ENCODE results near the gene KCTD19.

Gene KCTD19

GRCh38 chr16:67263201-67263600 lies 63.3 kb downstream of the KCTD19 start:
- no peak for DNase-seq
- no peak overlapping the region for H3K27ac ChIP-seq (ENCODE audit: insufficient read depth, low read length, poor library complexity, severe bottlenecking)
- H3K27me3 ChIP-seq (replicated peaks; ENCODE audit: control insufficient read depth, insufficient read depth, low read length, poor library complexity, severe bottlenecking), result no peaks in the 10 kb centered on the region
- H3K9me3 ChIP-seq (ENCODE audit: control insufficient read depth, low read length), result no peaks in the 10 kb centered on the region
- H3K4me3 ChIP-seq (ENCODE audit: insufficient read depth, low read depth, low read length, poor library complexity, severe bottlenecking), result no peak overlapping the region
- H3K36me3 ChIP-seq (ENCODE audit: control insufficient read depth, insufficient read depth, low read length), result no peaks in the 10 kb centered on the region
- no peaks in the 10 kb centered on the region for H3K4me1 ChIP-seq (ENCODE audit: control insufficient read depth, insufficient read depth, low read length, poor library complexity, severe bottlenecking)

- Histone ChIP-seq H3K4me1 (ENCODE audit: control insufficient read depth, insufficient read depth, low read length, poor library complexity, severe bottlenecking) (no peaks in the 10 kb centered on the region), H3K4me3 (ENCODE audit: insufficient read depth, low read depth, low read length, poor library complexity, severe bottlenecking) (no peak overlapping the region), H3K27ac (ENCODE audit: insufficient read depth, low read length, poor library complexity, severe bottlenecking) (no peak overlapping the region), H3K9me3 (ENCODE audit: control insufficient read depth, low read length) (no peaks in the 10 kb centered on the region), H3K27me3 (replicated peaks; ENCODE audit: control insufficient read depth, insufficient read depth, low read length, poor library complexity, severe bottlenecking) (no peaks in the 10 kb centered on the region), H3K36me3 (ENCODE audit: control insufficient read depth, insufficient read depth, low read length) (no peaks in the 10 kb centered on the region)
- no peak for DNase-seq
Measured at GRCh38 chr16:67260426-67261063, 66.0 kb downstream of the KCTD19 start.

GRCh38 chr16:67259705-67260104 lies 66.8 kb downstream of the KCTD19 start:
- Histone ChIP-seq H3K36me3 (ENCODE audit: control insufficient read depth, insufficient read depth, low read length) (no peaks in the 10 kb centered on the region), H3K9me3 (ENCODE audit: control insufficient read depth, low read length) (no peaks in the 10 kb centered on the region), H3K4me1 (ENCODE audit: control insufficient read depth, insufficient read depth, low read length, poor library complexity, severe bottlenecking) (no peaks in the 10 kb centered on the region), H3K4me3 (ENCODE audit: insufficient read depth, low read depth, low read length, poor library complexity, severe bottlenecking) (no peak overlapping the region), H3K27ac (ENCODE audit: insufficient read depth, low read length, poor library complexity, severe bottlenecking) (no peak overlapping the region), H3K27me3 (replicated peaks; ENCODE audit: control insufficient read depth, insufficient read depth, low read length, poor library complexity, severe bottlenecking) (no peaks in the 10 kb centered on the region)
- no peak for DNase-seq

- no peaks in the 10 kb centered on the region for H3K36me3 ChIP-seq (ENCODE audit: control insufficient read depth, insufficient read depth, low read length)
- H3K27ac ChIP-seq (ENCODE audit: insufficient read depth, low read length, poor library complexity, severe bottlenecking), result no peak overlapping the region
- DNase-seq, result no peak
- H3K4me3 ChIP-seq (ENCODE audit: insufficient read depth, low read depth, low read length, poor library complexity, severe bottlenecking), result no peak overlapping the region
- H3K4me1 ChIP-seq (ENCODE audit: control insufficient read depth, insufficient read depth, low read length, poor library complexity, severe bottlenecking), result no peaks in the 10 kb centered on the region
- H3K9me3 ChIP-seq (ENCODE audit: control insufficient read depth, low read length), result no peaks in the 10 kb centered on the region
- no peaks in the 10 kb centered on the region for H3K27me3 ChIP-seq (replicated peaks; ENCODE audit: control insufficient read depth, insufficient read depth, low read length, poor library complexity, severe bottlenecking)
Measured at GRCh38 chr16:67258161-67258835, 68.2 kb downstream of the KCTD19 start.

GRCh38 chr16:67257486-67258160 lies 68.9 kb downstream of the KCTD19 start:
- H3K4me3 ChIP-seq (ENCODE audit: insufficient read depth, low read depth, low read length, poor library complexity, severe bottlenecking), result no peak overlapping the region
- no peaks in the 10 kb centered on the region for H3K4me1 ChIP-seq (ENCODE audit: control insufficient read depth, insufficient read depth, low read length, poor library complexity, severe bottlenecking)
- H3K27ac ChIP-seq (ENCODE audit: insufficient read depth, low read length, poor library complexity, severe bottlenecking), result no peak overlapping the region
- DNase-seq, result no peak
- H3K9me3 ChIP-seq (ENCODE audit: control insufficient read depth, low read length), result no peaks in the 10 kb centered on the region
- no peaks in the 10 kb centered on the region for H3K36me3 ChIP-seq (ENCODE audit: control insufficient read depth, insufficient read depth, low read length)
- no peaks in the 10 kb centered on the region for H3K27me3 ChIP-seq (replicated peaks; ENCODE audit: control insufficient read depth, insufficient read depth, low read length, poor library complexity, severe bottlenecking)

- Histone ChIP-seq H3K27ac (ENCODE audit: insufficient read depth, low read length, poor library complexity, severe bottlenecking) (no peak overlapping the region), H3K36me3 (ENCODE audit: control insufficient read depth, insufficient read depth, low read length) (no peaks in the 10 kb centered on the region), H3K4me3 (ENCODE audit: insufficient read depth, low read depth, low read length, poor library complexity, severe bottlenecking) (no peak overlapping the region), H3K9me3 (ENCODE audit: control insufficient read depth, low read length) (no peaks in the 10 kb centered on the region), H3K27me3 (replicated peaks; ENCODE audit: control insufficient read depth, insufficient read depth, low read length, poor library complexity, severe bottlenecking) (no peaks in the 10 kb centered on the region), H3K4me1 (ENCODE audit: control insufficient read depth, insufficient read depth, low read length, poor library complexity, severe bottlenecking) (no peaks in the 10 kb centered on the region)
- DNase-seq, result no peak
Measured at GRCh38 chr16:67256701-67257230, 69.8 kb downstream of the KCTD19 start.

- no peak overlapping the region for H3K4me3 ChIP-seq (ENCODE audit: insufficient read depth, low read depth, low read length, poor library complexity, severe bottlenecking)
- no peaks in the 10 kb centered on the region for H3K36me3 ChIP-seq (ENCODE audit: control insufficient read depth, insufficient read depth, low read length)
- H3K27me3 ChIP-seq (replicated peaks; ENCODE audit: control insufficient read depth, insufficient read depth, low read length, poor library complexity, severe bottlenecking), result no peaks in the 10 kb centered on the region
- H3K4me1 ChIP-seq (ENCODE audit: control insufficient read depth, insufficient read depth, low read length, poor library complexity, severe bottlenecking), result no peaks in the 10 kb centered on the region
- no peaks in the 10 kb centered on the region for H3K9me3 ChIP-seq (ENCODE audit: control insufficient read depth, low read length)
- no peak for DNase-seq
- no peak overlapping the region for H3K27ac ChIP-seq (ENCODE audit: insufficient read depth, low read length, poor library complexity, severe bottlenecking)
Measured at GRCh38 chr16:67255553-67256221, 70.9 kb downstream of the KCTD19 start.

- no peak overlapping the region for H3K4me3 ChIP-seq (ENCODE audit: insufficient read depth, low read depth, low read length, poor library complexity, severe bottlenecking)
- H3K27me3 ChIP-seq (replicated peaks; ENCODE audit: control insufficient read depth, insufficient read depth, low read length, poor library complexity, severe bottlenecking), result peaks cover 3% of the 10 kb centered on the region
- H3K9me3 ChIP-seq (ENCODE audit: control insufficient read depth, low read length), result no peaks in the 10 kb centered on the region
- no peaks in the 10 kb centered on the region for H3K36me3 ChIP-seq (ENCODE audit: control insufficient read depth, insufficient read depth, low read length)
- no peaks in the 10 kb centered on the region for H3K4me1 ChIP-seq (ENCODE audit: control insufficient read depth, insufficient read depth, low read length, poor library complexity, severe bottlenecking)
- no peak for DNase-seq
- no peak overlapping the region for H3K27ac ChIP-seq (ENCODE audit: insufficient read depth, low read length, poor library complexity, severe bottlenecking)
Measured at GRCh38 chr16:67254801-67255552, 71.6 kb downstream of the KCTD19 start.

GRCh38 chr16:67252609-67253497 lies 73.7 kb downstream of the KCTD19 start:
- DNase-seq, result no peak
- Histone ChIP-seq H3K27ac (ENCODE audit: insufficient read depth, low read length, poor library complexity, severe bottlenecking) (no peak overlapping the region), H3K27me3 (replicated peaks; ENCODE audit: control insufficient read depth, insufficient read depth, low read length, poor library complexity, severe bottlenecking) (peaks cover 4% of the 10 kb centered on the region), H3K4me3 (ENCODE audit: insufficient read depth, low read depth, low read length, poor library complexity, severe bottlenecking) (no peak overlapping the region), H3K36me3 (ENCODE audit: control insufficient read depth, insufficient read depth, low read length) (no peaks in the 10 kb centered on the region), H3K9me3 (ENCODE audit: control insufficient read depth, low read length) (no peaks in the 10 kb centered on the region), H3K4me1 (ENCODE audit: control insufficient read depth, insufficient read depth, low read length, poor library complexity, severe bottlenecking) (peaks cover 16% of the 10 kb centered on the region)

All from effector memory CD4-positive, alpha-beta T cell (primary cell).